ENCODE measurements around the gene CEACAM18. TPM values are rescaled to one million over a fixed set of nuclear protein-coding genes. Genes with fewer than 3 reads are reported as not detected.

CEACAM18 gene
- total RNA-seq, 1 experiment from 2014 or later = not detected

GRCh38 chr19:51485960-51486660 lies 7.8 kb downstream of the CEACAM18 start:
- ChIA-PET CTCF (interaction anchor here (0.6 to 2.4 kb wide), 4 partner anchors 11 to 28 kb away, joined by 3 to 13 read pairs (median 4); no protein-coding TSS in a partner anchor), POLR2A (no interaction called here)
- Mint-ChIP-seq H3K27me3 (ENCODE audit: insufficient read depth, unreplicated experiment) (no peaks in the 10 kb centered on the region), H3K4me1 (ENCODE audit: insufficient read depth, unreplicated experiment) (no peaks in the 10 kb centered on the region), H3K4me3 (ENCODE audit: unreplicated experiment) (no peak overlapping the region), H3K9me3 (ENCODE audit: unreplicated experiment) (peaks cover 25% of the 10 kb centered on the region), H3K27ac (ENCODE audit: low read depth, unreplicated experiment) (no peak overlapping the region), H3K36me3 (ENCODE audit: insufficient read depth, unreplicated experiment) (no peaks in the 10 kb centered on the region)
- no peak for TF ChIP-seq CTCF (IDR thresholded peaks at IDR 0.05; ENCODE audit: unreplicated experiment)
- DNase-seq (ENCODE audit: unreplicated experiment) = no peak
- intact Hi-C loops (cut with micrococcal nuclease) = no loop called here
- BruUV-seq (replicated peaks) = no TSS peak

- Mint-ChIP-seq H3K27ac (ENCODE audit: low read depth, unreplicated experiment) (no peak overlapping the region), H3K9me3 (ENCODE audit: unreplicated experiment) (peaks cover 42% of the 10 kb centered on the region), H3K36me3 (ENCODE audit: insufficient read depth, unreplicated experiment) (no peaks in the 10 kb centered on the region), H3K4me1 (ENCODE audit: insufficient read depth, unreplicated experiment) (no peaks in the 10 kb centered on the region), H3K4me3 (ENCODE audit: unreplicated experiment) (no peak overlapping the region), H3K27me3 (ENCODE audit: insufficient read depth, unreplicated experiment) (no peaks in the 10 kb centered on the region)
- CTCF ChIA-PET = interaction anchor here (1.3 to 1.5 kb wide), 2 partner anchors 13 to 15 kb away, joined by 3 to 7 read pairs; no protein-coding TSS in a partner anchor
- no peak for TF ChIP-seq CTCF (IDR thresholded peaks at IDR 0.05; ENCODE audit: unreplicated experiment)
- POLR2A ChIA-PET = no interaction called here
- DNase-seq (ENCODE audit: unreplicated experiment) = no peak
- intact Hi-C loops (cut with micrococcal nuclease) = no loop called here
- no TSS peak for BruUV-seq (replicated peaks)
These were observed 10.2 kb downstream of the CEACAM18 start for GRCh38 chr19:51488491-51488890.

- Mint-ChIP-seq H3K4me3 (ENCODE audit: unreplicated experiment) (no peak overlapping the region), H3K4me1 (ENCODE audit: insufficient read depth, unreplicated experiment) (no peaks in the 10 kb centered on the region), H3K9me3 (ENCODE audit: unreplicated experiment) (peaks cover 48% of the 10 kb centered on the region), H3K27me3 (ENCODE audit: insufficient read depth, unreplicated experiment) (no peaks in the 10 kb centered on the region), H3K36me3 (ENCODE audit: insufficient read depth, unreplicated experiment) (no peaks in the 10 kb centered on the region), H3K27ac (ENCODE audit: low read depth, unreplicated experiment) (no peak overlapping the region)
- POLR2A ChIA-PET = no interaction called here
- CTCF ChIA-PET = interaction anchor here (1.3 to 1.5 kb wide), 2 partner anchors 14 to 16 kb away, joined by 3 to 7 read pairs; no protein-coding TSS in a partner anchor
- TF ChIP-seq CTCF (IDR thresholded peaks at IDR 0.05; ENCODE audit: unreplicated experiment) = no peak
- intact Hi-C loops (cut with micrococcal nuclease) = no loop called here
- DNase-seq (ENCODE audit: unreplicated experiment) = no peak
- BruUV-seq (replicated peaks) = no TSS peak
These were observed 10.8 kb downstream of the CEACAM18 start for GRCh38 chr19:51489113-51489512.

GRCh38 chr19:51490676-51491075 lies 12.3 kb downstream of the CEACAM18 start:
- Mint-ChIP-seq H3K36me3 (ENCODE audit: insufficient read depth, unreplicated experiment) (no peaks in the 10 kb centered on the region), H3K9me3 (ENCODE audit: unreplicated experiment) (peaks cover 50% of the 10 kb centered on the region), H3K27ac (ENCODE audit: low read depth, unreplicated experiment) (no peak overlapping the region), H3K27me3 (ENCODE audit: insufficient read depth, unreplicated experiment) (no peaks in the 10 kb centered on the region), H3K4me3 (ENCODE audit: unreplicated experiment) (no peak overlapping the region), H3K4me1 (ENCODE audit: insufficient read depth, unreplicated experiment) (no peaks in the 10 kb centered on the region)
- CTCF ChIA-PET = interaction anchor here (0.5 kb wide), 1 partner anchor 123 kb away, joined by 3 read pairs; no protein-coding TSS in a partner anchor
- POLR2A ChIA-PET = no interaction called here
- BruUV-seq (replicated peaks) = no TSS peak
- TF ChIP-seq CTCF (IDR thresholded peaks at IDR 0.05; ENCODE audit: unreplicated experiment) = no peak
- intact Hi-C loops (cut with micrococcal nuclease) = no loop called here
- DNase-seq (ENCODE audit: unreplicated experiment) = no peak
